ENCODE measurements around the gene RGS11.

The RGS11 gene

GRCh38 chr16:305916-306626 is 30.3 kb upstream of the RGS11 start:
- TF ChIP-seq, protein P1, sequence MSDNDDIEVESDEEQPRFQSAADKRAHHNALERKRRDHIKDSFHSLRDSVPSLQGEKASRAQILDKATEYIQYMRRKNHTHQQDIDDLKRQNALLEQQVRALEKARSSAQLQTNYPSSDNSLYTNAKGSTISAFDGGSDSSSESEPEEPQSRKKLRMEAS (IDR thresholded peaks at IDR 0.05) = no peak
- no peak for TF ChIP-seq EGR1 (IDR thresholded peaks at IDR 0.05)
- TF ChIP-seq YY1 (IDR thresholded peaks at IDR 0.05; ENCODE audit: low read depth) = no peak
- no peak for TF ChIP-seq REST (IDR thresholded peaks at IDR 0.05; ENCODE audit: low read depth)

DNA sequence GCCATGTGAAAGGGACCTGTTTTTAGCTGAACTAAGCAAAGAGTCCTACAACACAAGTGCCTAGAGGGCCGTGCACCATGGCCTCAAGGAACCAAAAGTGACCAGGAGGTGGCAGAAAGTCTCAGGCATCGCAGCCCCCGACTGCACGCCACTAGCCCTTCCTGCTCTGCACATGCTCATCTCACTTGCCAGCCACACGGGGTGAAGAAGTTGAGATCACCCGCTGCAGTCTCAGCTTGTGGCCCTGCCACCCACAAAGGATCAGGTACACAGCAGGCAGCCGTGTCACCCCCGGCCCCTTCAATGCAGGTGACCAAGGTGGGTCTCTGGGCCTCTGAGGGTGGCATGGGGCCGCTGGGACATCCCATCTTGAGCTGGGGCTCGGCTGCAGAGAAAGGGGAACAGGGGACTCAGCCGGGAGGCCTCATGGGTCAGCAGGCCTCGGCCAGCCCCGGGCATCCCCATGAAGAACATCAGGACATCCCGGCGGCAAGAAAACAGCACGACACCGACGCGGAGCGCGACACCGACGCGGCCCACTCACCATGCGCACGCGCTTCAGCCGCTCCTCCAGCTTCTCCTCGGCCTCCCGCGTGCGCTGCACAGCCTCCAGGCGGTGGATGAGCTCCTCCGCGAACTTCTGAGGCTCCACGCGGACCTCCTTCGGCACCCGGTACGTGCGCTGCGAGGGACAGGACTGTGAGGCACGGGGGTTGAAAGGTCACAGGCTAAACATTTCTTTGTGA is 28.2 kb upstream of the RGS11 start:
- TF ChIP-seq TAF1 (IDR thresholded peaks at IDR 0.05; ENCODE audit: low read depth) (no peak), RAD21 (IDR thresholded peaks at IDR 0.05; ENCODE audit: low read depth) (peak; percentile 28; the same call in 1 of the 2 replicates)

- TF ChIP-seq CREB1 (IDR thresholded peaks at IDR 0.05; ENCODE audit: low read depth) (no peak), CEBPB (IDR thresholded peaks at IDR 0.05) (no peak), TCF12 (IDR thresholded peaks at IDR 0.05; ENCODE audit: low read depth) (no peak), TEAD4 (IDR thresholded peaks at IDR 0.05) (no peak), EP300 (IDR thresholded peaks at IDR 0.05; ENCODE audit: borderline replicate concordance) (no peak), ZBTB7A (IDR thresholded peaks at IDR 0.05; ENCODE audit: low read depth) (no peak)
- TF ChIP-seq, protein P1 (IDR thresholded peaks at IDR 0.05) = no peak
These were observed 26.2 kb upstream of the RGS11 start for GRCh38 chr16:301950-302349.

- TF ChIP-seq CEBPB (IDR thresholded peaks at IDR 0.05) = no peak
- TF ChIP-seq EP300 (IDR thresholded peaks at IDR 0.05; ENCODE audit: borderline replicate concordance) = no peak
- TF ChIP-seq REST (IDR thresholded peaks at IDR 0.05; ENCODE audit: low read depth) = no peak
- no peak for TF ChIP-seq YY1 (IDR thresholded peaks at IDR 0.05; ENCODE audit: low read depth)
- no peak for TF ChIP-seq ZBTB7A (IDR thresholded peaks at IDR 0.05; ENCODE audit: low read depth)
- no peak for TF ChIP-seq FOXM1 (IDR thresholded peaks at IDR 0.05; ENCODE audit: borderline replicate concordance, low read depth)
- TF ChIP-seq, protein P1 (IDR thresholded peaks at IDR 0.05) = no peak
- TF ChIP-seq CREB1 (IDR thresholded peaks at IDR 0.05; ENCODE audit: low read depth) = no peak
- no peak for TF ChIP-seq NFIC (IDR thresholded peaks at IDR 0.05)
- no peak for TF ChIP-seq TAF1 (IDR thresholded peaks at IDR 0.05; ENCODE audit: low read depth)
- no peak for TF ChIP-seq TEAD4 (IDR thresholded peaks at IDR 0.05)
- no peak for TF ChIP-seq EGR1 (IDR thresholded peaks at IDR 0.05)
- TF ChIP-seq, protein P2, sequence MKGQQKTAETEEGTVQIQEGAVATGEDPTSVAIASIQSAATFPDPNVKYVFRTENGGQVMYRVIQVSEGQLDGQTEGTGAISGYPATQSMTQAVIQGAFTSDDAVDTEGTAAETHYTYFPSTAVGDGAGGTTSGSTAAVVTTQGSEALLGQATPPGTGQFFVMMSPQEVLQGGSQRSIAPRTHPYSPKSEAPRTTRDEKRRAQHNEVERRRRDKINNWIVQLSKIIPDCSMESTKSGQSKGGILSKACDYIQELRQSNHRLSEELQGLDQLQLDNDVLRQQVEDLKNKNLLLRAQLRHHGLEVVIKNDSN (IDR thresholded peaks at IDR 0.05) = no peak
These were observed 25.5 kb upstream of the RGS11 start for GRCh38 chr16:301235-301634.

- no peak for TF ChIP-seq TAF1 (IDR thresholded peaks at IDR 0.05; ENCODE audit: low read depth)
- no peak for TF ChIP-seq TCF12 (IDR thresholded peaks at IDR 0.05; ENCODE audit: low read depth)
- no peak for TF ChIP-seq EGR1 (IDR thresholded peaks at IDR 0.05)
- no peak for TF ChIP-seq CEBPB (IDR thresholded peaks at IDR 0.05)
- no peak for TF ChIP-seq CREB1 (IDR thresholded peaks at IDR 0.05; ENCODE audit: low read depth)
- TF ChIP-seq FOXM1 (IDR thresholded peaks at IDR 0.05; ENCODE audit: borderline replicate concordance, low read depth) = no peak
These were observed 22.1 kb upstream of the RGS11 start for GRCh38 chr16:297832-298231.

DNA sequence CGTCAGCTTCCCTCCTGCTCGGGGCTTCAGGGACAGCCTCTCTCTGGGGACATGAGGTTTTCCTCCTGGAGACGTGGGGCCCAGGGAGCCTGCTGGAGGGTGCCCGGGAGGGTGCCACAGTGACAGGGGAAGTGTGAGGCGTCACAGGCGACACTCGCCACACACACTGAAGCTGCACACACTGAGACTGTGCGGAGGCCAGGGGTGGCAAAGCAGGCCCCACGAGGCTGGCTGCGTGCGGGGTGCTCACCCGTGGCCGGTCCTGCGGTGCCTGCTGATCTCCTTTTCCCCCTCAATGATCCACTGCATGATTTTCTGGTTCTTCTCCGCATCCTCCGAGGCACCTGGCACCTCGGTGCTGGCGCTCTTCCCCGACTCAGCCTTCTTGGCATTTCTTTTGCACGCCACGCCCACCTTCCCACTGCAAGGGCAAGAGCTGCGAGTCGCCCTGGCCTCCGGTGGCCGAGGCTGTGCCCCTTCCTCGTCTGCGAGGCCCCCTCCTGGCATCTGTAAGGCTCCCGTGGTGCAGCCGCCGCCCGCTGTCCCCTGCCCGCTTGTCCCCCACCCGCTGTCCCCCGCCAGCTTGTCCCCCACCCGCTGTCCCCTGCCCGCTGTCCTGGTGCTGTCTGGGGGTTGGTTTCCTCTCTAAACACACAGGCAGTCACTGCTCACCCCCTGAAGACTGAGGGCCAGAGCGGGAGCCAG is 21.2 kb upstream of the RGS11 start:
- TF ChIP-seq CEBPB (IDR thresholded peaks at IDR 0.05) (no peak), YY1 (IDR thresholded peaks at IDR 0.05; ENCODE audit: low read depth) (no peak), REST (IDR thresholded peaks at IDR 0.05; ENCODE audit: low read depth) (no peak)
